GM12878 (cell line): ENCODE results near the gene EFNA3.

ENCODE experiments used
- CBFB ChIP-seq: IDR thresholded peaks from 2 replicates; pipeline ENCODE4 v1.6.1; 2016; ENCODE audit warnings: antibody characterized with exemption, low read depth
- EP300 ChIP-seq, 2 experiments: fragments of 150-350 bp in 1 of 2; IDR thresholded peaks; 2 replicates each; pipeline ENCODE4 v1.6.1; 2011 to 2012; ENCODE audit warnings: low read depth in 2 of 2, low read length in 2 of 2, borderline replicate concordance in 1 of 2, improper control_type of control experiment in 1 of 2, inconsistent platforms in 1 of 2; ENCODE audit not compliant: control insufficient read depth in 1 of 2
- EZH2 ChIP-seq: IDR thresholded peaks from 2 replicates; pipeline ENCODE4 v1.6.1; 2012; ENCODE audit warnings: low read depth, mild to moderate bottlenecking, control low read depth, inconsistent platforms, low read length, borderline replicate concordance; ENCODE audit not compliant: control insufficient read depth
- GABPA ChIP-seq: IDR thresholded peaks from 2 replicates; pipeline ENCODE4 v1.6.1; 2014; ENCODE audit warnings: antibody characterized with exemption, low read depth, mild to moderate bottlenecking, inconsistent platforms
- HCFC1 ChIP-seq: fragments of 150-350 bp; IDR thresholded peaks from 2 replicates; pipeline ENCODE4 v1.6.1; 2014; ENCODE audit warnings: low read length
- HDAC2 ChIP-seq: fragments of 200-600 bp; sonication (generic); IDR thresholded peaks from 2 replicates; pipeline ENCODE4 v1.6.1; 2017
- HDAC6 ChIP-seq: fragments of 200-600 bp; sonication (generic); IDR thresholded peaks from one replicate; pipeline ENCODE4 v1.8.0; 2017; ENCODE audit warnings: antibody characterized with exemption; ENCODE audit not compliant: unreplicated experiment
- JUND ChIP-seq: IDR thresholded peaks from 2 replicates; pipeline ENCODE4 v1.6.1; 2012; ENCODE audit warnings: low read depth, mild to moderate bottlenecking, low read length, improper control_type of control experiment, moderate library complexity
- NKRF ChIP-seq: fragments of 450-650 bp; conservative IDR thresholded peaks from 2 replicates; pipeline ENCODE4 v1.6.1; 2017; ENCODE audit warnings: mild to moderate bottlenecking, moderate library complexity
- POLR2A ChIP-seq: IDR thresholded peaks from 2 replicates; pipeline ENCODE4 v1.6.1; 2011; ENCODE audit warnings: low read depth, mild to moderate bottlenecking, low read length
- REST ChIP-seq: IDR thresholded peaks from 2 replicates; pipeline ENCODE4 v1.6.1; 2012; ENCODE audit warnings: mild to moderate bottlenecking, low read depth, low read length
- TBL1XR1 ChIP-seq: IDR thresholded peaks from 2 replicates; pipeline ENCODE4 v1.6.1; 2012; ENCODE audit warnings: low read depth, low read length, improper control_type of control experiment
- ZNF274 ChIP-seq: IDR thresholded peaks from one replicate; pipeline ENCODE4 v1.8.0; 2011; ENCODE audit not compliant: insufficient read length, insufficient read depth
- TF ChIP-seq, protein P1 (sequence below), 3 experiments: IDR thresholded peaks in 2 of 3; conservative IDR thresholded peaks in 1 of 3; 2 replicates each; pipeline ENCODE4 v1.5.1; 2011; ENCODE audit warnings: low read depth in 3 of 3, low read length in 3 of 3, mild to moderate bottlenecking in 3 of 3, control low read depth in 2 of 3, moderate library complexity in 2 of 3, inconsistent platforms in 1 of 3, mixed read lengths in 1 of 3; ENCODE audit not compliant: control insufficient read depth in 2 of 3, insufficient read depth in 1 of 3; ENCODE audit errors: extremely low read depth in 1 of 3

DNA sequence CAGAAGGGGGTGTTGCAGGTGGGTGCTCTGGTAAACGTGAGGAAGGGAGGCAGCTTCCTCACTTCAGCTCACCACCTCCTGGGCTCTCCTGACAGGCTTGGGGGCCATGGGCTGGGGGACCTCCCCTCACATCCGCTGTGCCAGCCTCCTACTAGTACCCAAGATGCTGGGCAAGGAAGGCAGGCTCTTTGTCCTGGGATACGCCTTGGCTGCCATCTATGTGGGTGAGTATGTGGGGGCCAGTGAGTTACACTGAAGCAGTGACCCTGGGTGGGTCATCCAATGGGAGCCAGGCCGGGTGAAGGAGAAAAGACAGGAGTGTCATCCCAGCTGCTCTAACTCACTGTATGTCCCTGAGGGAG is 39.3 kb upstream of the EFNA3 start:
- TF ChIP-seq EZH2 = no peak
- TF ChIP-seq GABPA = no peak
- TF ChIP-seq POLR2A = no peak
- TF ChIP-seq ZNF274 = no peak
- no peak for TF ChIP-seq TBL1XR1
- TF ChIP-seq EP300 (IDR thresholded peaks at IDR 0.05; ENCODE audit: borderline replicate concordance in 1 of 2, control insufficient read depth in 1 of 2, low read depth in 2 of 2, low read length in 2 of 2) = no peak
- no peak for TF ChIP-seq HCFC1
- no peak for TF ChIP-seq CBFB
- TF ChIP-seq, protein P1, sequence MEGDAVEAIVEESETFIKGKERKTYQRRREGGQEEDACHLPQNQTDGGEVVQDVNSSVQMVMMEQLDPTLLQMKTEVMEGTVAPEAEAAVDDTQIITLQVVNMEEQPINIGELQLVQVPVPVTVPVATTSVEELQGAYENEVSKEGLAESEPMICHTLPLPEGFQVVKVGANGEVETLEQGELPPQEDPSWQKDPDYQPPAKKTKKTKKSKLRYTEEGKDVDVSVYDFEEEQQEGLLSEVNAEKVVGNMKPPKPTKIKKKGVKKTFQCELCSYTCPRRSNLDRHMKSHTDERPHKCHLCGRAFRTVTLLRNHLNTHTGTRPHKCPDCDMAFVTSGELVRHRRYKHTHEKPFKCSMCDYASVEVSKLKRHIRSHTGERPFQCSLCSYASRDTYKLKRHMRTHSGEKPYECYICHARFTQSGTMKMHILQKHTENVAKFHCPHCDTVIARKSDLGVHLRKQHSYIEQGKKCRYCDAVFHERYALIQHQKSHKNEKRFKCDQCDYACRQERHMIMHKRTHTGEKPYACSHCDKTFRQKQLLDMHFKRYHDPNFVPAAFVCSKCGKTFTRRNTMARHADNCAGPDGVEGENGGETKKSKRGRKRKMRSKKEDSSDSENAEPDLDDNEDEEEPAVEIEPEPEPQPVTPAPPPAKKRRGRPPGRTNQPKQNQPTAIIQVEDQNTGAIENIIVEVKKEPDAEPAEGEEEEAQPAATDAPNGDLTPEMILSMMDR (IDR thresholded peaks at IDR 0.05 in 2 of 3, conservative IDR thresholded peaks at IDR 0.05 in 1 of 3; ENCODE audit: control insufficient read depth in 2 of 3, extremely low read depth in 1 of 3, insufficient read depth in 1 of 3, low read depth in 3 of 3, low read length in 3 of 3) = no peak
- TF ChIP-seq REST = no peak
- no peak for TF ChIP-seq NKRF
- TF ChIP-seq HDAC2 = no peak
- TF ChIP-seq HDAC6 = no peak
- TF ChIP-seq JUND = no peak
